B cell (primary cell): ENCODE results near the gene ZNF609.

Source experiments
- CTCF ChIP-seq: fragments of 200-600 bp; IDR thresholded peaks from one replicate; pipeline ENCODE4 v1.8.0; 2022; ENCODE audit warnings: antibody characterized with exemption, mild to moderate bottlenecking
- EZH2 ChIP-seq: IDR thresholded peaks from 2 replicates; pipeline ENCODE4 v1.6.1; 2012; ENCODE audit warnings: borderline replicate concordance, low read depth, mild to moderate bottlenecking, moderate library complexity, low read length; ENCODE audit not compliant: insufficient read depth, poor library complexity, severe bottlenecking

GRCh38 chr15:64621056-64621455 is 160.7 kb downstream of the ZNF609 start:
- TF ChIP-seq EZH2 (no peak), CTCF (no peak)
